Measurements from ENCODE around the gene AKAP8L. TPM values are rescaled to one million over a fixed set of nuclear protein-coding genes. Genes with fewer than 3 reads are reported as not detected.
"Not testable (repeated sequence)": the region's sequence is repeated elsewhere in the genome, so short reads cannot be mapped to it uniquely, and the experiment has no call there.

AKAP8L gene
- total and polyA plus RNA-seq, 2 donors from 2014 or later: 44.3 to 122 TPM

DNA sequence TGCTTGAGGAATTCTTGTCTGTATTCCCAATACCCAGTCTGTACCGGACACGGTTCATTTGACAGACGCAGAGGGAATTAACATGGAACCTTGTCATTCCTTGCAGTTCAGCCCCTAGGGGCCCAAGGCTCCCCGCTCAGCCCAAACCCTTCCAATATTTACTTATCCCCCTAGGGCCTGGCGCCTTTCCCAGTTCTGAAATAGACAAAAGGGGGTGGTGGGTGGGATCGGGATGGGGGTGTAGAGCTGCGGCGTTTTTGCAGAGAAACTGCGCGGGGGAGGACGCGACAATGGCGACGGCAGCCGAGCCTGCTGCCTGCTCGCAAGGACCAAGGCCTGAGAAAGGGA is 583 bp downstream of the AKAP8L start:
- Histone ChIP-seq H3K9ac (ENCODE audit: low read length in 3 of 3) (peak overlapping the region; percentile 77 to 90 (median 86)), H3K36me3 (ENCODE audit: control insufficient read depth in 2 of 3, insufficient read depth in 3 of 3, low read length in 3 of 3) (no peaks in the 10 kb centered on the region), H3K4me3 (ENCODE audit: low read length in 3 of 3) (peak overlapping the region; percentile 86 to 96 (median 93)), H3K27me3 (ENCODE audit: control insufficient read depth, insufficient read depth, low read length) (no peaks in the 10 kb centered on the region), H3K9me3 (ENCODE audit: control insufficient read depth in 2 of 3, insufficient read depth in 1 of 3, low read length in 3 of 3) (no peaks in the 10 kb centered on the region), H3K4me1 (ENCODE audit: control insufficient read depth in 2 of 3, insufficient read depth in 2 of 3, low read depth in 1 of 3, low read length in 3 of 3) (peaks cover 0 to 21% (median 14%) of the 10 kb centered on the region in 3 donors), H3K27ac (ENCODE audit: low read depth in 2 of 2, low read length in 2 of 2) (peak overlapping the region; percentile 86 to 88)
- no peak for TF ChIP-seq CTCF (IDR thresholded peaks at IDR 0.05; ENCODE audit: borderline replicate concordance, extremely low read depth, insufficient read depth)
- DNase-seq: peak in 3 of 5 donors; percentile 35 to 76 (median 59)
- no peak for FAIRE-seq
- intact Hi-C loops (cut with DNase I): no loop called here

DNA sequence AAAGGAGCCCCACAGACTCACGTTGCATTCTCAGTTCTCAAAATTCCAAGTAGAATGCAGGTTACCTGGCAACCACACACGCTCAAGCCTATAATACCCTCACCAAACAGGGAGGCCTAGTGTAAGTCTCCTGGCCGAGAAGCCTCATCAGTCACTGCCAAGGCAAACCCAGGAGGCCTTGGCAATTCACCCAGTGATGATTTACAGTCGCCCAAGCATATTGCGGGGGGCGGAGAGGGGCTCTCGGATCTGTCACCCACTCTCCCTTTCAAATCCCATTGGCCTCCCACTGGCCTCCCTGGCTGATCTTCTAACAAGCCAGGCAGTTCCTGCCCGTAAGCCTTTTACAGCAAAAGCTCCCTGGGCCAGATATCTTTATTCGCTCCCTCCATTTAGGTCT is 1.1 kb downstream of the AKAP8L start:
- no peak for TF ChIP-seq CTCF (IDR thresholded peaks at IDR 0.05; ENCODE audit: borderline replicate concordance, extremely low read depth, insufficient read depth)
- DNase-seq (peak in 4 of 5 donors; percentile 43 to 64 (median 50)), FAIRE-seq (no peak)
- H3K9me3 ChIP-seq (ENCODE audit: control insufficient read depth in 2 of 3, insufficient read depth in 1 of 3, low read length in 3 of 3): no peaks in the 10 kb centered on the region
- intact Hi-C loops (cut with DNase I): no loop called here
- H3K4me3 ChIP-seq (ENCODE audit: low read length in 3 of 3): peak overlapping the region; percentile 86 to 96 (median 93)
- H3K36me3 ChIP-seq (ENCODE audit: control insufficient read depth in 2 of 3, insufficient read depth in 3 of 3, low read length in 3 of 3): no peaks in the 10 kb centered on the region
- H3K27me3 ChIP-seq (ENCODE audit: control insufficient read depth, insufficient read depth, low read length): no peaks in the 10 kb centered on the region
- peak overlapping the region; percentile 77 to 90 (median 86) for H3K9ac ChIP-seq (ENCODE audit: low read length in 3 of 3)
- peak overlapping the region in 1 of 2 donors; percentile 18 for H3K27ac ChIP-seq (ENCODE audit: low read depth in 2 of 2, low read length in 2 of 2)
- peaks cover 0 to 26% (median 14%) of the 10 kb centered on the region in 3 donors for H3K4me1 ChIP-seq (ENCODE audit: control insufficient read depth in 2 of 3, insufficient read depth in 2 of 3, low read depth in 1 of 3, low read length in 3 of 3)

GRCh38 chr19:15412832-15413231 is 6.0 kb downstream of the AKAP8L start:
- H3K4me1 ChIP-seq (ENCODE audit: control insufficient read depth in 2 of 3, insufficient read depth in 2 of 3, low read depth in 1 of 3, low read length in 3 of 3): peaks cover 0 to 29% (median 14%) of the 10 kb centered on the region in 3 donors
- no peak overlapping the region for H3K9ac ChIP-seq (ENCODE audit: low read length in 3 of 3)

GRCh38 chr19:15411351-15411750 is 7.4 kb downstream of the AKAP8L start:
- peaks cover 0 to 19% (median 9%) of the 10 kb centered on the region in 3 donors for H3K4me1 ChIP-seq (ENCODE audit: control insufficient read depth in 2 of 3, insufficient read depth in 2 of 3, low read depth in 1 of 3, low read length in 3 of 3)
- intact Hi-C loops (cut with DNase I): not testable (repeated sequence)
- peak overlapping the region in 1 of 2 donors; percentile 14 for H3K27ac ChIP-seq (ENCODE audit: low read depth in 2 of 2, low read length in 2 of 2)

More at GRCh38 chr19:15412832-15413231, 6.0 kb downstream of the AKAP8L start:
- intact Hi-C loops (cut with DNase I): no loop called here
- Histone ChIP-seq H3K27me3 (ENCODE audit: control insufficient read depth, insufficient read depth, low read length) (no peaks in the 10 kb centered on the region), H3K36me3 (ENCODE audit: control insufficient read depth in 2 of 3, insufficient read depth in 3 of 3, low read length in 3 of 3) (peaks cover 0 to 9% (median 7%) of the 10 kb centered on the region in 3 donors), H3K9me3 (ENCODE audit: control insufficient read depth in 2 of 3, insufficient read depth in 1 of 3, low read length in 3 of 3) (no peaks in the 10 kb centered on the region), H3K4me3 (ENCODE audit: low read length in 3 of 3) (no peak overlapping the region), H3K27ac (ENCODE audit: low read depth in 2 of 2, low read length in 2 of 2) (no peak overlapping the region)
- no peak for FAIRE-seq
- TF ChIP-seq CTCF (IDR thresholded peaks at IDR 0.05; ENCODE audit: borderline replicate concordance, extremely low read depth, insufficient read depth): no peak
- no peak for DNase-seq

More at GRCh38 chr19:15411351-15411750, 7.4 kb downstream of the AKAP8L start:
- not testable (repeated sequence) for H3K4me3 ChIP-seq (ENCODE audit: low read length in 3 of 3); H3K9ac ChIP-seq (ENCODE audit: low read length in 3 of 3); FAIRE-seq; H3K9me3 ChIP-seq (ENCODE audit: control insufficient read depth in 2 of 3, insufficient read depth in 1 of 3, low read length in 3 of 3); H3K27me3 ChIP-seq (ENCODE audit: control insufficient read depth, insufficient read depth, low read length)
- peaks cover 0 to 13% (median 7%) of the 10 kb centered on the region in 3 donors for H3K36me3 ChIP-seq (ENCODE audit: control insufficient read depth in 2 of 3, insufficient read depth in 3 of 3, low read length in 3 of 3)
- peak in 3 of 5 donors; percentile 26 to 43 (median 40) for DNase-seq
